Activated B cell treated with CpG ODN at 0.5 μM for 24 hours (primary cell): ENCODE data around the gene SLC48A1. TPM values are rescaled to one million over a fixed set of nuclear protein-coding genes. Genes with fewer than 3 reads are reported as not detected.

ENCODE experiments used
- ATAC-seq: fragments of 200-7000 bp; cut with Tn5 transposase; one replicate; pipeline ENCODE4 v1.10.0; 2021; ENCODE audit warnings: low read depth, mild to moderate bottlenecking, moderate library complexity
- CTCF ChIA-PET: fragments of 350-600 bp; sonication (Branson Sonifier 250); formaldehyde crosslinking; loops from one replicate; lab custom pipeline; 2021; ENCODE audit warnings: antibody characterized with exemption; lab: Charles Lee
- POLR2A ChIA-PET: fragments of 350-600 bp; sonication (Branson Sonifier 250); formaldehyde crosslinking; loops from one replicate; lab custom pipeline; 2021; ENCODE audit warnings: antibody characterized with exemption; lab: Charles Lee
- DNase-seq: peaks from one replicate; pipeline ENCODE4 v3.0.0; 2022
- H3K27ac Mint-ChIP-seq: one replicate; pipeline ENCODE4 v1.8.0; 2020; ENCODE audit warnings: mixed read lengths
- H3K27me3 Mint-ChIP-seq: one replicate; pipeline ENCODE4 v1.8.0; 2021; ENCODE audit warnings: mixed read lengths
- H3K36me3 Mint-ChIP-seq: one replicate; pipeline ENCODE4 v1.8.0; 2021; ENCODE audit warnings: low read depth, mixed read lengths
- H3K4me1 Mint-ChIP-seq: one replicate; pipeline ENCODE4 v1.8.0; 2021; ENCODE audit warnings: mixed read lengths
- H3K4me3 Mint-ChIP-seq: one replicate; pipeline ENCODE4 v1.8.0; 2020; ENCODE audit warnings: mild to moderate bottlenecking, mixed read lengths
- H3K9me3 Mint-ChIP-seq: one replicate; pipeline ENCODE4 v1.8.0; 2020; ENCODE audit warnings: mixed read lengths
- CTCF ChIP-seq: fragments of 200-600 bp; IDR thresholded peaks from one replicate; pipeline ENCODE4 v1.8.0; 2022; ENCODE audit warnings: antibody characterized with exemption, mild to moderate bottlenecking
- intact Hi-C: fragments of 100-400 bp; cut with micrococcal nuclease; formaldehyde crosslinking; loops from one replicate; pipeline ENCODE4 v1.15.1; 2024
- total RNA-seq: library from RNA; stranded (reverse); gene quantifications from 2 replicates; pipeline ENCODE4 v1.2.3, GENCODE V29; 2022

Gene SLC48A1
- total RNA-seq, 1 donor from 2014 or later = 12.8 TPM

GRCh38 chr12:47741340-47741703 is 31.7 kb upstream of the SLC48A1 start:
- intact Hi-C loops = loop anchor here (2.0 kb wide), 1 partner anchor 35 kb away; the partner anchor contains the start of gene RPAP3
- H3K4me3 Mint-ChIP-seq = peak overlapping the region; percentile 33
- ChIA-PET POLR2A (interaction anchor here (0.8 to 6.6 kb wide), 12 partner anchors 9 to 97 kb away, joined by 3 to 84 read pairs (median 6); partner anchors contain the start of genes ENDOU, HDAC7, RAPGEF3 and RPAP3), CTCF (interaction anchor here (0.8 to 10.0 kb wide), 21 partner anchors 9 to 107 kb away, joined by 3 to 416 read pairs (median 11); partner anchors contain the start of genes ENDOU, RAPGEF3, RPAP3 and SLC48A1)
- no peaks in the 10 kb centered on the region for H3K36me3 Mint-ChIP-seq
- H3K4me1 Mint-ChIP-seq = peaks cover 63% of the 10 kb centered on the region
- ATAC-seq = peak; percentile 32
- H3K9me3 Mint-ChIP-seq = no peaks in the 10 kb centered on the region
- DNase-seq = no peak
- no peak for TF ChIP-seq CTCF
- H3K27ac Mint-ChIP-seq = peak overlapping the region; percentile 82
- H3K27me3 Mint-ChIP-seq = no peaks in the 10 kb centered on the region

GRCh38 chr12:47742253-47742825 is 30.7 kb upstream of the SLC48A1 start:
- ATAC-seq = peak; percentile 20
- DNase-seq = peak; percentile 71
- Mint-ChIP-seq H3K4me3 (no peak overlapping the region), H3K27ac (peak overlapping the region; percentile 1), H3K36me3 (no peaks in the 10 kb centered on the region), H3K9me3 (no peaks in the 10 kb centered on the region), H3K4me1 (peaks cover 73% of the 10 kb centered on the region), H3K27me3 (no peaks in the 10 kb centered on the region)
- no peak for TF ChIP-seq CTCF
- ChIA-PET POLR2A (interaction anchor here (0.9 to 6.6 kb wide), 9 partner anchors 10 to 96 kb away, joined by 4 to 84 read pairs (median 5); partner anchors contain the start of genes ENDOU, RAPGEF3 and SLC48A1), CTCF (interaction anchor here (0.8 to 10.0 kb wide), 28 partner anchors 10 to 710 kb away, joined by 3 to 416 read pairs (median 8); partner anchors contain the start of genes ENDOU, RAPGEF3, RPAP3 and SLC48A1)
- intact Hi-C loops = loop anchor here (1.0 kb wide), 6 partner anchors 13 to 96 kb away; partner anchors contain the start of gene SLC48A1

GRCh38 chr12:47743311-47743860 is 29.7 kb upstream of the SLC48A1 start:
- Mint-ChIP-seq H3K36me3 (no peaks in the 10 kb centered on the region), H3K4me1 (peaks cover 79% of the 10 kb centered on the region), H3K27ac (no peak overlapping the region), H3K9me3 (no peaks in the 10 kb centered on the region), H3K4me3 (no peak overlapping the region), H3K27me3 (no peaks in the 10 kb centered on the region)
- ATAC-seq = no peak
- TF ChIP-seq CTCF = no peak
- DNase-seq = no peak
- intact Hi-C loops = no loop called here
- CTCF ChIA-PET = interaction anchor here (0.6 to 10.0 kb wide), 26 partner anchors 9 to 1103 kb away, joined by 3 to 416 read pairs (median 9); partner anchors contain the start of genes ENDOU, RAPGEF3 and SLC48A1
- POLR2A ChIA-PET = interaction anchor here (0.6 to 6.6 kb wide), 8 partner anchors 14 to 224 kb away, joined by 3 to 84 read pairs (median 7); partner anchors contain the start of genes ENDOU, RAPGEF3 and SLC48A1

- H3K4me3 Mint-ChIP-seq = no peak overlapping the region
- ChIA-PET CTCF (interaction anchor here (0.6 to 10.0 kb wide), 16 partner anchors 10 to 1103 kb away, joined by 3 to 416 read pairs (median 12); partner anchors contain the start of genes ENDOU, RAPGEF3 and SLC48A1), POLR2A (interaction anchor here (0.6 to 6.6 kb wide), 10 partner anchors 13 to 225 kb away, joined by 3 to 84 read pairs (median 3); partner anchors contain the start of genes RAPGEF3 and SLC48A1)
- peaks cover 78% of the 10 kb centered on the region for H3K4me1 Mint-ChIP-seq
- no peaks in the 10 kb centered on the region for H3K36me3 Mint-ChIP-seq
- no peak overlapping the region for H3K27ac Mint-ChIP-seq
- H3K9me3 Mint-ChIP-seq = no peaks in the 10 kb centered on the region
- no peaks in the 10 kb centered on the region for H3K27me3 Mint-ChIP-seq
- intact Hi-C loops = no loop called here
- no peak for TF ChIP-seq CTCF
- no peak for DNase-seq
- ATAC-seq = no peak
These were observed 28.9 kb upstream of the SLC48A1 start for GRCh38 chr12:47744005-47744651.
